Measurements from ENCODE around the gene CAMKV. TPM values are rescaled to one million over a fixed set of nuclear protein-coding genes. Genes with fewer than 3 reads are reported as not detected.

CAMKV gene
- total RNA-seq, 2 donors from 2014 or later, result not detected

- intact Hi-C loops (cut with DNase I), result loop anchor here in 1 of 2 donors (10.0 kb wide), 1 partner anchor 1918 kb away; no protein-coding TSS in a partner anchor
- no peak for DNase-seq (ENCODE audit: low spot score)
Observed at GRCh38 chr3:49812916-49813496, 56.7 kb downstream of the CAMKV start.

Other genes starting within 250 kb of the CAMKV start
- gene APEH, start 195.6 kb downstream of the CAMKV start, total RNA-seq, result 10 to 100 TPM; 51.8 to 52.5 TPM
- 1 to 10 TPM; 3.0 to 9.1 TPM for gene MST1, start 180.4 kb downstream of the CAMKV start, total RNA-seq
- 10 to 100 TPM; 28.3 to 29.5 TPM for gene RNF123, start 180.3 kb downstream of the CAMKV start, total RNA-seq
- not detected for gene AMIGO3, start 150.2 kb downstream of the CAMKV start, total RNA-seq
- 10 to 100 TPM; 28.8 to 29.6 TPM for gene GMPPB, start 146.0 kb downstream of the CAMKV start, total RNA-seq
- gene IP6K1, start 83.4 kb downstream of the CAMKV start, total RNA-seq, result 10 to 100 TPM; 31.5 to 33.3 TPM
- under 1 TPM; 0.29 to 0.46 TPM for gene CDHR4, start 70.0 kb downstream of the CAMKV start, total RNA-seq
- 1 to 10 TPM; 5.6 to 5.9 TPM for gene INKA1, start 66.6 kb downstream of the CAMKV start, total RNA-seq
- gene UBA7, start 56.0 kb downstream of the CAMKV start, total RNA-seq, result 10 to 100 TPM; 32.1 to 56.9 TPM
- 1 to 10 TPM; 1.5 to 2.2 TPM for gene TRAIP, start 13.3 kb downstream of the CAMKV start, total RNA-seq
- gene MST1R, start 34.0 kb upstream of the CAMKV start, total RNA-seq, result 1 to 10 TPM; 1.2 to 1.4 TPM
- 1 to 10 TPM; 7.6 to 9.3 TPM for gene MON1A, start 59.9 kb upstream of the CAMKV start, total RNA-seq
- gene RBM6, start 70.2 kb upstream of the CAMKV start, total RNA-seq, result 10 to 100 TPM; 53.4 to 62.6 TPM
- gene RBM5, start 219.0 kb upstream of the CAMKV start, total RNA-seq, result 100 to 1,000 TPM in 1 of 2 donors, 10 to 100 TPM in 1; 83.5 to 108 TPM